ENCODE results near the gene HBM. TPM values are rescaled to one million over a fixed set of nuclear protein-coding genes. Genes with fewer than 3 reads are reported as not detected.

HBM gene
- total and polyA plus RNA-seq, 10 of the 15 experiments (the other 5 are each of a cell fraction or from before 2014, with no cell fraction given), result 0.23 TPM; not detected in 9

GRCh38 chr16:119295-119694, 46.5 kb upstream of the HBM start:
- ChIA-PET CTCF (interaction anchor here (1.1 to 4.9 kb wide), 3 partner anchors 14 to 61 kb away, joined by 3 to 37 read pairs (median 4); no protein-coding TSS in a partner anchor), SMC1A (ENCODE audit: uncharacterized antibody, unreplicated experiment) (interaction anchor here (3.3 kb wide), 1 partner anchor 243 kb away, joined by 12 read pairs; no protein-coding TSS in a partner anchor), POLR2A (interaction anchor here (0.5 to 1.0 kb wide), 2 partner anchors 13 to 469 kb away, joined by 3 to 5 read pairs; no protein-coding TSS in a partner anchor), RAD21 (ENCODE audit: unreplicated experiment) (no interaction called here)
- intact Hi-C loops (cut with micrococcal nuclease; ENCODE audit: unreplicated experiment) (no loop called here), in situ Hi-C loops (cut with MboI) (no loop called here)
- DNase-seq (ENCODE audit: low read depth, low spot score) (no peak), ATAC-seq (no peak), FAIRE-seq (no peak)
- Histone ChIP-seq H3K79me2 (ENCODE audit: control insufficient read depth, insufficient read depth, low read length) (no peaks in the 10 kb centered on the region), H3K9me3 (replicated peaks; ENCODE audit: control insufficient read depth, insufficient read depth, low read length) (no peaks in the 10 kb centered on the region), H4K20me1 (ENCODE audit: control insufficient read depth, insufficient read depth) (no peaks in the 10 kb centered on the region), H3K4me2 (ENCODE audit: control insufficient read depth, insufficient read depth) (no peak overlapping the region), H2AFZ (ENCODE audit: control insufficient read depth, low read depth, low read length) (no peak overlapping the region), H3K27ac (ENCODE audit: control insufficient read depth, insufficient read depth) (no peak overlapping the region), H3K9ac (ENCODE audit: control insufficient read depth, insufficient read depth, low read length) (no peak overlapping the region), H3K4me3 (no peak overlapping the region), H3K4me1 (ENCODE audit: control insufficient read depth, insufficient read depth, low read length) (no peaks in the 10 kb centered on the region), H3K36me3 (ENCODE audit: control insufficient read depth in 2 of 2, insufficient read depth in 2 of 2, low read length in 1 of 2) (peaks cover 6 to 8% of the 10 kb centered on the region in 2 experiments; a peak in 3 of 4 replicates), H3K27me3 (replicated peaks in 1 of 2; ENCODE audit: control insufficient read depth in 2 of 2, insufficient read depth in 2 of 2, low read length in 1 of 2) (no peaks in the 10 kb centered on the region)
- no TSS peak for BruUV-seq (replicated peaks)
- TF ChIP-seq E4F1 (IDR thresholded peaks at IDR 0.05; ENCODE audit: borderline replicate concordance, partially characterized antibody), result no peak
- TF ChIP-seq PML (IDR thresholded peaks at IDR 0.05; ENCODE audit: low read length), result no peak
- no peak for TF ChIP-seq SMAD5 (IDR thresholded peaks at IDR 0.05; ENCODE audit: low read depth)
- TF ChIP-seq HDAC6 (IDR thresholded peaks at IDR 0.05; ENCODE audit: unreplicated experiment), result no peak
- no peak for TF ChIP-seq PBX3 (IDR thresholded peaks at IDR 0.05; ENCODE audit: insufficient replicate concordance, low read depth, low read length)
- no peak for TF ChIP-seq ELK1 (IDR thresholded peaks at IDR 0.05; ENCODE audit: low read depth, low read length)
- TF ChIP-seq BHLHE40 (IDR thresholded peaks at IDR 0.05; ENCODE audit: borderline replicate concordance in 1 of 2, low read depth in 2 of 2, low read length in 1 of 2), result no peak
- TF ChIP-seq TCF7 (IDR thresholded peaks at IDR 0.05; ENCODE audit: borderline replicate concordance), result no peak
- TF ChIP-seq KAT2A (conservative IDR thresholded peaks at IDR 0.05; ENCODE audit: control insufficient read depth, low read depth, low read length), result no peak
- no peak for TF ChIP-seq ESRRA (IDR thresholded peaks at IDR 0.05; ENCODE audit: low read length)
- no peak for TF ChIP-seq HSF1 (IDR thresholded peaks at IDR 0.05; ENCODE audit: low read depth, low read length)
- TF ChIP-seq NR2C2 (IDR thresholded peaks at IDR 0.05; ENCODE audit: borderline replicate concordance, control insufficient read depth, insufficient read length, low read depth), result no peak
- 96% methylated on average over 5 of the region's 5 CpGs for WGBS (ENCODE audit: insufficient coverage, insufficient replicate concordance, low lambda C conversion rate, missing lambda C conversion rate)

All from GM12878 (cell line).